HepG2 (cell line): ENCODE results near the gene B4GALT3. TPM values are rescaled to one million over a fixed set of nuclear protein-coding genes. Genes with fewer than 3 reads are reported as not detected.
A peak's percentile ranks its signal among the peaks of the same experiment; 100 is the strongest.

ENCODE experiments used
- ASH2L ChIP-seq: fragments of 300-600, 200-600 bp; sonication (generic); IDR thresholded peaks from 2 replicates; pipeline ENCODE4 v1.7.0; 2017; ENCODE audit warnings: low read depth, mild to moderate bottlenecking, moderate library complexity, mixed read lengths, low read length; ENCODE audit not compliant: insufficient read length
- FLYWCH1 ChIP-seq: sonication (generic); formaldehyde crosslinking; IDR thresholded peaks from 2 replicates; pipeline ENCODE4 v1.8.1; 2023; ENCODE audit warnings: mild to moderate bottlenecking, missing genetic modification reagents
- HDAC1 ChIP-seq: sonication (generic); formaldehyde crosslinking; IDR thresholded peaks from 2 replicates; pipeline ENCODE4 v1.5.1; 2020; ENCODE audit warnings: mild to moderate bottlenecking, missing genetic modification reagents
- HNRNPUL1 ChIP-seq: fragments of 200-400 bp; formaldehyde crosslinking; IDR thresholded peaks from 2 replicates; pipeline ENCODE4 v1.6.1; 2017; ENCODE audit warnings: low read depth, mild to moderate bottlenecking, low read length, moderate library complexity
- KMT2A ChIP-seq: sonication (generic); formaldehyde crosslinking; IDR thresholded peaks from 2 replicates; pipeline ENCODE4 v1.4.0; 2020; ENCODE audit warnings: missing genetic modification reagents
- KMT2B ChIP-seq: IDR thresholded peaks from 2 replicates; pipeline ENCODE4 v1.6.1; 2016; ENCODE audit warnings: missing genetic modification reagents, missing compliant biosample characterization
- MLLT10 ChIP-seq: sonication (generic); formaldehyde crosslinking; IDR thresholded peaks from 2 replicates; pipeline ENCODE4 v1.4.0; 2020; ENCODE audit warnings: missing genetic modification reagents
- SAFB2 ChIP-seq: sonication (generic); formaldehyde crosslinking; IDR thresholded peaks from 2 replicates; pipeline ENCODE4 v1.5.1; 2020; ENCODE audit warnings: missing genetic modification reagents, low read depth, mild to moderate bottlenecking, borderline replicate concordance
- TAF15 ChIP-seq: fragments of 200-400 bp; formaldehyde crosslinking; IDR thresholded peaks from one replicate; pipeline ENCODE4 v1.6.1; 2018; ENCODE audit warnings: mild to moderate bottlenecking, low read depth, low read length; ENCODE audit not compliant: poor library complexity, severe bottlenecking
- ZNF3 ChIP-seq: IDR thresholded peaks from 2 replicates; pipeline ENCODE4 v1.7.0; 2017; ENCODE audit warnings: inconsistent platforms
- ZNF687 ChIP-seq: sonication (generic); formaldehyde crosslinking; IDR thresholded peaks from 2 replicates; pipeline ENCODE4 v1.5.1; 2020; ENCODE audit warnings: mild to moderate bottlenecking, missing genetic modification reagents, moderate library complexity
- ZSCAN9 ChIP-seq: IDR thresholded peaks from 2 replicates; pipeline ENCODE4 v1.6.1; 2016; ENCODE audit warnings: borderline replicate concordance
- polyA plus RNA-seq, 8 experiments: library from polyadenylated mRNA; depleted of rRNA in 3 of 8; stranded (reverse) in 7 of 8; unstranded in 1 of 8; fragments of >200 nt; fragmentation: Illumina TruSeq in 4 of 8; extraction: Trizol in 4 of 8; gene quantifications; 2 replicates each; pipeline versions ENCODE4 v1.2.1 to v1.2.3, GENCODE V29; 2011 to 2016; ENCODE audit warnings: low read depth in 4 of 8, missing spikeins in 1 of 8, mixed read lengths in 1 of 8; ENCODE audit not compliant: insufficient read depth in 1 of 8
- total RNA-seq, 5 experiments: library from RNA; depleted of rRNA; stranded (reverse); fragments of >200 nt; fragmentation: Illumina TruSeq; extraction: Trizol; gene quantifications; 2 replicates each; pipeline ENCODE4 v1.2.3, GENCODE V29; 2016; ENCODE audit warnings: low read depth in 1 of 5
- TF ChIP-seq, protein P1 (sequence below), 2 experiments: sonication (generic) in 1 of 2; formaldehyde crosslinking in 1 of 2; IDR thresholded peaks; 2 replicates each; pipeline versions ENCODE4 v1.6.1 to v1.9.0; 2014 to 2022; ENCODE audit warnings: antibody characterized with exemption in 1 of 2, borderline replicate concordance in 1 of 2, inconsistent platforms in 1 of 2, low read depth in 1 of 2, missing genetic modification reagents in 1 of 2
- TF ChIP-seq, protein P2 (sequence below): sonication (generic); formaldehyde crosslinking; IDR thresholded peaks from 2 replicates; pipeline ENCODE4 v1.8.0; 2022; ENCODE audit warnings: mild to moderate bottlenecking, missing genetic modification reagents

Gene B4GALT3
- total and polyA plus RNA-seq, 2 of the 13 experiments (the other 11 are each of a cell fraction or from before 2014, with no cell fraction given) = 35.6 to 40.4 TPM

DNA sequence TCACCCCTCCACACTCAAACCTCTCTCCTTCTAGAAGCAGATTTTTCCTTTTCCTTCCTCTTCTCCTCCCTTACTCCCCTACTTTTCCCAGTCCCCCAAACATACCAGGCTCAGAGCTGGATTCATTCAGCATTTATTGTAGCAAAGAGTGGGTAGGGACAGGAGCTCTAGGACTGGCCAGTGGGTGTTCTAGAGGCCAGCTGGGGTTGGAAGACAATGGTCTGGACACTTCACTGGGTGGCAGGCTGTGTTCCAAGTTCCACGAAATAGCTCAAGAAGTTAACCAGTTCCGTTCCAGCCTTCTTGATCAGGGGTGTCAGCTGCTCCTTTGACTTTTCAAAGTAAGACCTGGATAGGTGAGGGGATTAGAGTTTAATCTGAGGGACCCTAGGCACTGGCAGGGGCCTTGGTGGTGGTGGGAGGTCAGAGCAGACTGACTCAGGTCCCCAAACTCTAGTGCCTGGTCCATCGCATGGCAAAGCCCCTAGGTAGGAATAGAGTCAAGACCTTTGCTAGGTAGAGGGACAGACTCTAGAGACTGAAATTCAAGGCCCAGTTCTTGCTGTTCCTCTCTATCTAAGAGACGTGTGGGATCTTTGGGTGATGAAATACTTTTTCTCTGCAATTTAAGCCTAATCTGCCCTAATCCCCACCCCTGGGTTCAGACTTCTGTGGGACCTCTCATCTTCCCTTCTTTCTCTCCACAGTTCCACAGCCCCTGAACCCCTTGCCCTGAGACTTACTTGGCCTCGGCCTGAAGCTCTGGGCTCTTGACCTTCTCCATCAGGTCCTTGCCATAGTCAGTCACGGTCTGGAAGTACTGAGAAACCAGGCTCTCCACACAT, 45.1 kb upstream of the B4GALT3 start (continued):
- TF ChIP-seq, protein P1, sequence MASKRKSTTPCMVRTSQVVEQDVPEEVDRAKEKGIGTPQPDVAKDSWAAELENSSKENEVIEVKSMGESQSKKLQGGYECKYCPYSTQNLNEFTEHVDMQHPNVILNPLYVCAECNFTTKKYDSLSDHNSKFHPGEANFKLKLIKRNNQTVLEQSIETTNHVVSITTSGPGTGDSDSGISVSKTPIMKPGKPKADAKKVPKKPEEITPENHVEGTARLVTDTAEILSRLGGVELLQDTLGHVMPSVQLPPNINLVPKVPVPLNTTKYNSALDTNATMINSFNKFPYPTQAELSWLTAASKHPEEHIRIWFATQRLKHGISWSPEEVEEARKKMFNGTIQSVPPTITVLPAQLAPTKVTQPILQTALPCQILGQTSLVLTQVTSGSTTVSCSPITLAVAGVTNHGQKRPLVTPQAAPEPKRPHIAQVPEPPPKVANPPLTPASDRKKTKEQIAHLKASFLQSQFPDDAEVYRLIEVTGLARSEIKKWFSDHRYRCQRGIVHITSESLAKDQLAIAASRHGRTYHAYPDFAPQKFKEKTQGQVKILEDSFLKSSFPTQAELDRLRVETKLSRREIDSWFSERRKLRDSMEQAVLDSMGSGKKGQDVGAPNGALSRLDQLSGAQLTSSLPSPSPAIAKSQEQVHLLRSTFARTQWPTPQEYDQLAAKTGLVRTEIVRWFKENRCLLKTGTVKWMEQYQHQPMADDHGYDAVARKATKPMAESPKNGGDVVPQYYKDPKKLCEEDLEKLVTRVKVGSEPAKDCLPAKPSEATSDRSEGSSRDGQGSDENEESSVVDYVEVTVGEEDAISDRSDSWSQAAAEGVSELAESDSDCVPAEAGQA (IDR thresholded peaks at IDR 0.05; ENCODE audit: low read depth) = no peak
- TF ChIP-seq, protein P1 (CRISPR knock-in tag; IDR thresholded peaks at IDR 0.05; ENCODE audit: borderline replicate concordance) = 0 out of 2 replicates have a peak, but pooled peaks have one; percentile 15
- TF ChIP-seq FLYWCH1 (peak; percentile 85; the same call in 1 of the 2 replicates), TAF15 (no peak), ZSCAN9 (CRISPR knock-in tag) (no peak), HDAC1 (CRISPR knock-in tag) (peak; percentile 2; the same call in 1 of the 2 replicates), MLLT10 (CRISPR knock-in tag) (peak; percentile 74; the same call in 1 of the 2 replicates), ASH2L (no peak), ZNF687 (CRISPR knock-in tag) (no peak), ZNF3 (CRISPR knock-in tag) (no peak), KMT2A (CRISPR knock-in tag) (no peak; the same call in 1 of the 2 replicates), SAFB2 (CRISPR knock-in tag) (0 out of 2 replicates have a peak, but pooled peaks have one; percentile 67), KMT2B (0 out of 2 replicates have a peak, but pooled peaks have one; percentile 47), HNRNPUL1 (no peak)
- TF ChIP-seq, protein P2, sequence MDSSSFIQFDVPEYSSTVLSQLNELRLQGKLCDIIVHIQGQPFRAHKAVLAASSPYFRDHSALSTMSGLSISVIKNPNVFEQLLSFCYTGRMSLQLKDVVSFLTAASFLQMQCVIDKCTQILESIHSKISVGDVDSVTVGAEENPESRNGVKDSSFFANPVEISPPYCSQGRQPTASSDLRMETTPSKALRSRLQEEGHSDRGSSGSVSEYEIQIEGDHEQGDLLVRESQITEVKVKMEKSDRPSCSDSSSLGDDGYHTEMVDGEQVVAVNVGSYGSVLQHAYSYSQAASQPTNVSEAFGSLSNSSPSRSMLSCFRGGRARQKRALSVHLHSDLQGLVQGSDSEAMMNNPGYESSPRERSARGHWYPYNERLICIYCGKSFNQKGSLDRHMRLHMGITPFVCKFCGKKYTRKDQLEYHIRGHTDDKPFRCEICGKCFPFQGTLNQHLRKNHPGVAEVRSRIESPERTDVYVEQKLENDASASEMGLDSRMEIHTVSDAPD (CRISPR knock-in tag) = no peak
